Neural cell (in vitro differentiated cells): Measurements from ENCODE around the gene HK2. TPM values are rescaled to one million over a fixed set of nuclear protein-coding genes. Genes with fewer than 3 reads are reported as not detected.

Experiments
- H2AFZ ChIP-seq: fragments of 200-600, 300-800 bp; sonication (generic), shearing (Covaris generic); 2 replicates; pipeline ENCODE4 v1.6.0; 2014; ENCODE audit warnings: low read depth, mild to moderate bottlenecking, antibody characterized with exemption, low read length, moderate library complexity
- H3F3A ChIP-seq: fragments of 200-600 bp; shearing (Covaris generic); 2 replicates; pipeline ENCODE4 v1.6.1; 2016; ENCODE audit warnings: mild to moderate bottlenecking, moderate library complexity, mixed read lengths, antibody characterized with exemption, low read length; ENCODE audit not compliant: insufficient read depth, poor library complexity, severe bottlenecking
- H3K27ac ChIP-seq: fragments of 200-600, 300-800 bp; sonication (generic), shearing (Covaris generic); 2 replicates; pipeline ENCODE4 v1.5.1; 2014; ENCODE audit warnings: mild to moderate bottlenecking, low read length, moderate library complexity
- H3K27me3 ChIP-seq: fragments of 300-800, 200-600 bp; sonication (generic), shearing (Covaris generic); 2 replicates; pipeline ENCODE4 v1.6.0; 2014; ENCODE audit warnings: mild to moderate bottlenecking, low read depth, low read length, moderate library complexity; ENCODE audit not compliant: insufficient read depth
- H3K36me3 ChIP-seq: fragments of 300-800, 200-600 bp; sonication (generic), shearing (Covaris generic); 2 replicates; pipeline ENCODE4 v1.5.1; 2014; ENCODE audit warnings: mild to moderate bottlenecking, antibody characterized with exemption, low read length, moderate library complexity; ENCODE audit not compliant: insufficient read depth
- H3K4me2 ChIP-seq: fragments of 300-800, 200-600 bp; sonication (generic), shearing (Covaris generic); 2 replicates; pipeline ENCODE4 v1.6.0; 2014; ENCODE audit warnings: mild to moderate bottlenecking, low read length
- H3K4me3 ChIP-seq: fragments of 300-800, 200-600 bp; sonication (generic), shearing (Covaris generic); 2 replicates; pipeline ENCODE4 v1.5.1; 2014; ENCODE audit warnings: mild to moderate bottlenecking, low read length, moderate library complexity
- H3K79me2 ChIP-seq: fragments of 200-600 bp; shearing (Covaris generic); replicated peaks from 2 replicates; pipeline ENCODE4 v1.6.0; 2014; ENCODE audit warnings: mild to moderate bottlenecking, low read length, moderate library complexity; ENCODE audit not compliant: insufficient read depth
- H3K9ac ChIP-seq: fragments of 300-800, 200-600 bp; sonication (generic), shearing (Covaris generic); 2 replicates; pipeline ENCODE4 v1.6.1; 2016; ENCODE audit warnings: mild to moderate bottlenecking, low read length, mixed read lengths
- H3K9me2 ChIP-seq: fragments of 200-600 bp; shearing (Covaris generic); 2 replicates; pipeline ENCODE4 v1.6.1; 2016; ENCODE audit warnings: mild to moderate bottlenecking, low read length, mixed read lengths; ENCODE audit not compliant: insufficient read depth
- H3K9me3 ChIP-seq: fragments of 200-600, 300-800 bp; sonication (generic), shearing (Covaris generic); 2 replicates; pipeline ENCODE4 v1.6.1; 2016; ENCODE audit warnings: mild to moderate bottlenecking, mixed run types, low read length, moderate library complexity, mixed read lengths
- H4K20me1 ChIP-seq: fragments of 200-600 bp; shearing (Covaris generic); 2 replicates; pipeline ENCODE4 v1.6.1; 2016; ENCODE audit warnings: mild to moderate bottlenecking, mixed run types; ENCODE audit not compliant: insufficient read depth
- EP300 ChIP-seq: fragments of 450-650 bp; conservative IDR thresholded peaks from 2 replicates; pipeline ENCODE4 v1.6.1; 2014; ENCODE audit warnings: antibody characterized with exemption, mild to moderate bottlenecking, moderate library complexity; ENCODE audit not compliant: poor library complexity, severe bottlenecking
- EZH2 ChIP-seq: fragments of 200-600, 300-800 bp; shearing (Covaris generic), sonication (generic); IDR thresholded peaks from 2 replicates; pipeline ENCODE4 v1.6.1; 2014; ENCODE audit warnings: antibody characterized with exemption, low read length, borderline replicate concordance, mild to moderate bottlenecking; ENCODE audit not compliant: insufficient read depth, poor library complexity, severe bottlenecking
- MXI1 ChIP-seq: fragments of 450-650 bp; conservative IDR thresholded peaks from 2 replicates; pipeline ENCODE4 v1.6.1; 2014; ENCODE audit warnings: antibody characterized with exemption, mild to moderate bottlenecking; ENCODE audit not compliant: poor library complexity, severe bottlenecking
- POLR2AphosphoS5 ChIP-seq: IDR thresholded peaks from 2 replicates; pipeline ENCODE4 v1.6.1; 2012
- RAD21 ChIP-seq: fragments of 450-650 bp; conservative IDR thresholded peaks from 2 replicates; pipeline ENCODE4 v1.6.1; 2014; ENCODE audit warnings: antibody characterized with exemption, mild to moderate bottlenecking, moderate library complexity
- SMC3 ChIP-seq: fragments of 450-650 bp; conservative IDR thresholded peaks from 2 replicates; pipeline ENCODE4 v1.6.1; 2014; ENCODE audit warnings: antibody characterized with exemption, mild to moderate bottlenecking, moderate library complexity; ENCODE audit not compliant: poor library complexity
- TAF1 ChIP-seq: IDR thresholded peaks from 2 replicates; pipeline ENCODE4 v1.6.1; 2012; ENCODE audit warnings: low read depth
- polyA plus RNA-seq: library from polyadenylated mRNA; depleted of rRNA; stranded (reverse); fragments of >200 nt; gene quantifications from 2 replicates; pipeline ENCODE4 v1.2.3, GENCODE V29; 2014
- TF ChIP-seq, protein P1 (sequence below): IDR thresholded peaks from 2 replicates; pipeline ENCODE4 v1.6.1; 2012; ENCODE audit warnings: borderline replicate concordance
- TF ChIP-seq, protein P2 (sequence below): fragments of 450-650 bp; IDR thresholded peaks from 2 replicates; pipeline ENCODE4 v1.5.1; 2014; ENCODE audit warnings: antibody characterized with exemption, mild to moderate bottlenecking, moderate library complexity; ENCODE audit not compliant: poor library complexity, severe bottlenecking

The HK2 gene
- polyA plus RNA-seq, 1 donor from 2014 or later: 0.47 TPM

DNA sequence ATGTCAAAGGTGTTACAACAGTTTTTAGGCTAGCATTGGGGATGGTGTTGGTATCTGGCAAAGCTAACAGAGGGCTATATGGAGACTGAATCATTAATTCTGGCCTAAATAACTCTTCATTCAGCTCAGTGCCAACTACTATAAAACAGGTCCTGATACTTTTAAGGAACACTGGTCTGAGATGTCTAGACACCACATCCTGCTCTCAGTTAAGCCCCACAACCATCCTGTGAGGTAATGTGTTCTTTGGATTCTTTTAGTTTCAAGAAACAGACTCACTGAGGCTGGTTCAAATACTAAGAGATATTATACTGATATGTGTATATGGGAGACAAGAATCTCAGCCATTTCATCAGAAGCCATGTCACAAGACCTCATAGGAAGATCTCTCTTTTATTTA is 14.2 kb upstream of the HK2 start:
- H3K4me2 ChIP-seq: no peak overlapping the region
- H3K4me3 ChIP-seq: no peak overlapping the region
- H3K79me2 ChIP-seq: no peaks in the 10 kb centered on the region
- no peak overlapping the region for H2AFZ ChIP-seq
- no peaks in the 10 kb centered on the region for H3K36me3 ChIP-seq
- TF ChIP-seq TAF1 (no peak), MXI1 (no peak), EZH2 (no peak), RAD21 (no peak), EP300 (no peak), POLR2AphosphoS5 (no peak), SMC3 (no peak)
- TF ChIP-seq, protein P1, sequence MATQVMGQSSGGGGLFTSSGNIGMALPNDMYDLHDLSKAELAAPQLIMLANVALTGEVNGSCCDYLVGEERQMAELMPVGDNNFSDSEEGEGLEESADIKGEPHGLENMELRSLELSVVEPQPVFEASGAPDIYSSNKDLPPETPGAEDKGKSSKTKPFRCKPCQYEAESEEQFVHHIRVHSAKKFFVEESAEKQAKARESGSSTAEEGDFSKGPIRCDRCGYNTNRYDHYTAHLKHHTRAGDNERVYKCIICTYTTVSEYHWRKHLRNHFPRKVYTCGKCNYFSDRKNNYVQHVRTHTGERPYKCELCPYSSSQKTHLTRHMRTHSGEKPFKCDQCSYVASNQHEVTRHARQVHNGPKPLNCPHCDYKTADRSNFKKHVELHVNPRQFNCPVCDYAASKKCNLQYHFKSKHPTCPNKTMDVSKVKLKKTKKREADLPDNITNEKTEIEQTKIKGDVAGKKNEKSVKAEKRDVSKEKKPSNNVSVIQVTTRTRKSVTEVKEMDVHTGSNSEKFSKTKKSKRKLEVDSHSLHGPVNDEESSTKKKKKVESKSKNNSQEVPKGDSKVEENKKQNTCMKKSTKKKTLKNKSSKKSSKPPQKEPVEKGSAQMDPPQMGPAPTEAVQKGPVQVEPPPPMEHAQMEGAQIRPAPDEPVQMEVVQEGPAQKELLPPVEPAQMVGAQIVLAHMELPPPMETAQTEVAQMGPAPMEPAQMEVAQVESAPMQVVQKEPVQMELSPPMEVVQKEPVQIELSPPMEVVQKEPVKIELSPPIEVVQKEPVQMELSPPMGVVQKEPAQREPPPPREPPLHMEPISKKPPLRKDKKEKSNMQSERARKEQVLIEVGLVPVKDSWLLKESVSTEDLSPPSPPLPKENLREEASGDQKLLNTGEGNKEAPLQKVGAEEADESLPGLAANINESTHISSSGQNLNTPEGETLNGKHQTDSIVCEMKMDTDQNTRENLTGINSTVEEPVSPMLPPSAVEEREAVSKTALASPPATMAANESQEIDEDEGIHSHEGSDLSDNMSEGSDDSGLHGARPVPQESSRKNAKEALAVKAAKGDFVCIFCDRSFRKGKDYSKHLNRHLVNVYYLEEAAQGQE: no peak
- TF ChIP-seq, protein P2, sequence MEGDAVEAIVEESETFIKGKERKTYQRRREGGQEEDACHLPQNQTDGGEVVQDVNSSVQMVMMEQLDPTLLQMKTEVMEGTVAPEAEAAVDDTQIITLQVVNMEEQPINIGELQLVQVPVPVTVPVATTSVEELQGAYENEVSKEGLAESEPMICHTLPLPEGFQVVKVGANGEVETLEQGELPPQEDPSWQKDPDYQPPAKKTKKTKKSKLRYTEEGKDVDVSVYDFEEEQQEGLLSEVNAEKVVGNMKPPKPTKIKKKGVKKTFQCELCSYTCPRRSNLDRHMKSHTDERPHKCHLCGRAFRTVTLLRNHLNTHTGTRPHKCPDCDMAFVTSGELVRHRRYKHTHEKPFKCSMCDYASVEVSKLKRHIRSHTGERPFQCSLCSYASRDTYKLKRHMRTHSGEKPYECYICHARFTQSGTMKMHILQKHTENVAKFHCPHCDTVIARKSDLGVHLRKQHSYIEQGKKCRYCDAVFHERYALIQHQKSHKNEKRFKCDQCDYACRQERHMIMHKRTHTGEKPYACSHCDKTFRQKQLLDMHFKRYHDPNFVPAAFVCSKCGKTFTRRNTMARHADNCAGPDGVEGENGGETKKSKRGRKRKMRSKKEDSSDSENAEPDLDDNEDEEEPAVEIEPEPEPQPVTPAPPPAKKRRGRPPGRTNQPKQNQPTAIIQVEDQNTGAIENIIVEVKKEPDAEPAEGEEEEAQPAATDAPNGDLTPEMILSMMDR: no peak
- H3K9me2 ChIP-seq: no peaks in the 10 kb centered on the region
- H3K9ac ChIP-seq: no peak overlapping the region
- no peak overlapping the region for H3K27ac ChIP-seq
- H4K20me1 ChIP-seq: no peaks in the 10 kb centered on the region
- no peaks in the 10 kb centered on the region for H3K9me3 ChIP-seq
- H3F3A ChIP-seq: no peaks in the 10 kb centered on the region
- no peaks in the 10 kb centered on the region for H3K27me3 ChIP-seq

DNA sequence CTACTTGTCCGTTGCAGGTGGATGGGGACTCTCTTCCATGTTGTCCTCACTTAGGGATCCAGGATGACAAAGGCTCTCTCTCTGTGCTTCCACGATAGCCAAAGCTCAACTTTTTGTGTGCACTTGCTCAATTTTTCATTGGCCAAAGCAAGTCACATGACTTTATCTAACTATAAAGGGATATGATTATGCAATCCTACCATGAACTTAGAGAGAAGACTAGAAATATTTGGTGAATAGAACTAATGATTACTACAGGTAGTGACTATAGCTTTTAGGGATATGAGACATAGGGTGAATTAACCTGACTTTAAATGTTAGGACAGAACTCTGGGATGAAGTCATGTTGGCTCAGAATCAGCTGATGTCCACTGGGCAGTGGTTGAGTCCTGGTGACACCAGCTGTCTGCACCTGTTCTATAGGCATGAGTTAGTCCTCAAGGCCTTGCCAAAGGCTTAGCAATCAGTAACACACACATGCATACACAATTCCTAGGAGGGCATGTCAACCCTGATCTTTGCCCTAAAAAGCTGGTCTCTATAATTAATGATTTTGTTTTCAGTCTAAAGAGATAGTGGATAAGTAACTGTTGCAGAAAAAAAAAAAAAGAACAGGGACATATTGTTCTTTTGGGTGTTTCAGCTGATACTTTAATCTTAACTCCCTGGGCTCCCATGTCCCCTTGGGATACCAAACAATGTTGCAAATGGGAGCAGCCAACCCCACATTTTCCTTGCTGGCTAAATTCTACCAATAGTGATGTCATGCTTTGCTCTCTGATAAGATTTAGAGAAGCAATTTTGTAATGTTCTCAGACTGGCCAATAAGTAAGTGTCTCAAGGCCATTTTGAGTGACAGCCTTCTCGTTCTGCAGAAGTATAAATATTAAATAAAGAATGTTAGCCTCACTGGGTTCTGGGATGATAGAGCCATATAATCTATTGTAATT is 12.5 kb upstream of the HK2 start:
- Histone ChIP-seq H2AFZ (no peak overlapping the region), H3K9ac (no peak overlapping the region), H3F3A (no peaks in the 10 kb centered on the region)

More for the DNA sequence above, 12.5 kb upstream of the HK2 start:
- H3K36me3 ChIP-seq: no peaks in the 10 kb centered on the region
- H3K27ac ChIP-seq: no peak overlapping the region
- no peak overlapping the region for H3K4me3 ChIP-seq
- no peaks in the 10 kb centered on the region for H3K27me3 ChIP-seq
- no peak overlapping the region for H3K4me2 ChIP-seq
- no peaks in the 10 kb centered on the region for H3K9me3 ChIP-seq
- no peaks in the 10 kb centered on the region for H3K79me2 ChIP-seq
- no peak for TF ChIP-seq SMC3
- TF ChIP-seq, protein P2: no peak
- no peak for TF ChIP-seq RAD21
- TF ChIP-seq EP300: no peak
- TF ChIP-seq, protein P1: no peak
- TF ChIP-seq EZH2: no peak
- no peak for TF ChIP-seq POLR2AphosphoS5
- no peak for TF ChIP-seq MXI1
- TF ChIP-seq TAF1: no peak
- H3K9me2 ChIP-seq: no peaks in the 10 kb centered on the region
- no peaks in the 10 kb centered on the region for H4K20me1 ChIP-seq
